Endothelial cell of umbilical vein (primary cell): ENCODE data around the gene ITPR2. TPM values are rescaled to one million over a fixed set of nuclear protein-coding genes. Genes with fewer than 3 reads are reported as not detected.
A peak's percentile ranks its signal among the peaks of the same experiment; 100 is the strongest.

Experiments
- BruUV-seq: library from RNA; stranded (reverse); fragments of 400-500 nt; replicated peaks from 2 replicates; lab custom pipeline; 2021; lab: Mats Ljungman, UMichigan
- CTCF ChIA-PET: fragments of 300-600, 350-600 bp; sonication (Branson Sonifier 250); formaldehyde crosslinking; loops from one replicate; lab custom pipeline; 2021; ENCODE audit warnings: antibody characterized with exemption, inconsistent platforms; lab: Charles Lee
- POLR2A ChIA-PET: fragments of 300-600, 350-600 bp; sonication (Branson Sonifier 250); formaldehyde crosslinking; loops from one replicate; lab custom pipeline; 2021; ENCODE audit warnings: antibody characterized with exemption, inconsistent platforms; lab: Charles Lee
- DNase-seq: peaks from one replicate; pipeline ENCODE4 v3.0.0-alpha.2; 2011; ENCODE audit warnings: low read depth, low spot score
- FAIRE-seq: peaks from 2 replicates; lab custom pipeline; 2011; peaks lifted over from hg19 to GRCh38; lab: Jason Lieb, UNC
- H2AFZ ChIP-seq: 2 replicates; pipeline ENCODE4 v1.6.0; 2012; ENCODE audit warnings: low read depth, low read length, control low read depth, inconsistent platforms
- H3K27ac ChIP-seq: 2 replicates; pipeline ENCODE4 v1.5.1; 2011; ENCODE audit warnings: low read depth, mild to moderate bottlenecking, control low read depth, low read length, moderate library complexity; ENCODE audit not compliant: insufficient read depth
- H3K27me3 ChIP-seq, 2 experiments: 2 replicates each; pipeline versions ENCODE4 v1.6.0 to v1.6.1; 2011; ENCODE audit warnings: low read length in 2 of 2, mixed read lengths in 1 of 2; ENCODE audit not compliant: control insufficient read depth in 2 of 2, insufficient read depth in 2 of 2
- H3K36me3 ChIP-seq, 2 experiments: 2 replicates in 1 of 2; 3 replicates in 1 of 2; pipeline ENCODE4 v1.5.1; 2011; ENCODE audit warnings: low read length in 2 of 2, mild to moderate bottlenecking in 1 of 2, moderate library complexity in 1 of 2; ENCODE audit not compliant: control insufficient read depth in 2 of 2, insufficient read depth in 2 of 2; ENCODE audit errors: extremely low read depth in 1 of 2
- H3K4me1 ChIP-seq: 3 replicates; pipeline ENCODE4 v1.5.1; 2011; ENCODE audit warnings: mild to moderate bottlenecking, low read length; ENCODE audit not compliant: control insufficient read depth, insufficient read depth; ENCODE audit errors: extremely low read depth
- H3K4me2 ChIP-seq: 2 replicates; pipeline ENCODE4 v1.6.1; 2011; ENCODE audit warnings: low read length, control low read depth, mixed read lengths; ENCODE audit not compliant: insufficient read depth
- H3K4me3 ChIP-seq, 3 experiments: fragments of 200-600 bp in 1 of 3; sonication (generic), shearing (Covaris generic) in 1 of 3; replicated peaks in 1 of 3; 2 replicates each; pipeline ENCODE4 v1.5.1; 2011 to 2016; ENCODE audit warnings: control low read depth in 3 of 3, low read length in 3 of 3, mild to moderate bottlenecking in 2 of 3, inconsistent platforms in 1 of 3, low read depth in 1 of 3, moderate library complexity in 1 of 3; ENCODE audit not compliant: insufficient read depth in 1 of 3
- H3K79me2 ChIP-seq: 2 replicates; pipeline ENCODE4 v1.6.0; 2012; ENCODE audit warnings: low read length, inconsistent platforms; ENCODE audit not compliant: control insufficient read depth, insufficient read depth
- H3K9ac ChIP-seq: replicated peaks from 2 replicates; pipeline ENCODE3; 2011; ENCODE audit warnings: low read length, control low read depth; ENCODE audit not compliant: insufficient read depth; ENCODE audit errors: extremely low read depth
- H3K9me1 ChIP-seq: replicated peaks from 3 replicates; pipeline ENCODE4 v1.6.0; 2011; ENCODE audit warnings: mild to moderate bottlenecking, low read length; ENCODE audit not compliant: control insufficient read depth, insufficient read depth; ENCODE audit errors: extremely low read depth
- H3K9me3 ChIP-seq: replicated peaks from 2 replicates; pipeline ENCODE4 v1.5.1; 2012; ENCODE audit warnings: low read length, inconsistent platforms; ENCODE audit not compliant: control insufficient read depth, insufficient read depth
- H4K20me1 ChIP-seq: replicated peaks from 2 replicates; pipeline ENCODE3; 2011; ENCODE audit warnings: mild to moderate bottlenecking, low read length; ENCODE audit not compliant: control insufficient read depth, insufficient read depth; ENCODE audit errors: extremely low read depth
- EZH2 ChIP-seq: IDR thresholded peaks from 2 replicates; pipeline ENCODE4 v1.6.1; 2012; ENCODE audit warnings: borderline replicate concordance, low read depth, mild to moderate bottlenecking, moderate library complexity, low read length, inconsistent platforms; ENCODE audit not compliant: severe bottlenecking
- FOS ChIP-seq: IDR thresholded peaks from 2 replicates; pipeline ENCODE4 v1.6.1; 2011; ENCODE audit warnings: mild to moderate bottlenecking, low read length, moderate library complexity, borderline replicate concordance; ENCODE audit not compliant: insufficient read depth
- GATA2 ChIP-seq: IDR thresholded peaks from 2 replicates; pipeline ENCODE4 v1.7.0; 2011; ENCODE audit warnings: low read depth, mild to moderate bottlenecking, moderate library complexity, mixed read lengths, low read length; ENCODE audit not compliant: insufficient read length, insufficient read depth
- JUN ChIP-seq: IDR thresholded peaks from 2 replicates; pipeline ENCODE4 v1.6.1; 2011; ENCODE audit warnings: borderline replicate concordance, low read depth; ENCODE audit not compliant: insufficient read length, insufficient read depth
- MYC ChIP-seq: IDR thresholded peaks from one replicate; pipeline ENCODE4 v1.6.1; 2011; ENCODE audit warnings: mild to moderate bottlenecking, low read depth, low read length
- POLR2A ChIP-seq: IDR thresholded peaks from 2 replicates; pipeline ENCODE4 v1.6.1; 2012; ENCODE audit warnings: low read depth, mild to moderate bottlenecking, control low read depth, low read length
- POLR2AphosphoS5 ChIP-seq: IDR thresholded peaks from 2 replicates; pipeline ENCODE4 v1.6.1; 2012; ENCODE audit warnings: low read depth, mild to moderate bottlenecking, control low read depth, low read length, moderate library complexity; ENCODE audit not compliant: insufficient read depth
- dilution Hi-C: fragments of 300-500 bp; cut with MboI; formaldehyde crosslinking; loops from one replicate; pipeline ENCODE4 v1.15.0; 2019; ENCODE audit warnings: low sequenced_read_pairs; ENCODE audit not compliant: extremely low pct_ligation_motif_present
- intact Hi-C: fragments of 100-400 bp; cut with micrococcal nuclease; formaldehyde crosslinking; loops from one replicate; pipeline ENCODE4 v1.10.0; 2022
- polyA plus RNA-seq, 4 experiments: library from polyadenylated mRNA; depleted of rRNA in 3 of 4; stranded (reverse) in 3 of 4; unstranded in 1 of 4; fragments of >200 nt; gene quantifications; 2 replicates each; pipeline versions ENCODE4 v1.2.1 to v1.2.3, GENCODE V29; 2011 to 2012; ENCODE audit warnings: missing spikeins in 1 of 4
- total RNA-seq: library from RNA; stranded (reverse); gene quantifications from 2 replicates; pipeline ENCODE4 v1.2.3, GENCODE V29; 2021
- TF ChIP-seq, protein P1 (sequence below): IDR thresholded peaks from 2 replicates; pipeline ENCODE4 v1.6.1; 2011; ENCODE audit not compliant: insufficient read depth, insufficient read length
- TF ChIP-seq, protein P2 (sequence below), 2 donors: IDR thresholded peaks; 1 replicate in 1 of 2; 2 replicates in 1 of 2; pipeline ENCODE4 v1.5.1; 2011; ENCODE audit warnings: low read length in 2 of 2, mild to moderate bottlenecking in 2 of 2, moderate library complexity in 2 of 2, control low read depth in 1 of 2, inconsistent platforms in 1 of 2, low read depth in 1 of 2; ENCODE audit not compliant: insufficient read depth in 1 of 2; ENCODE audit errors: extremely low read depth in 1 of 2

The ITPR2 gene
- total and polyA plus RNA-seq, 2 donors (not counting 3 experiments of a cell fraction or from before 2014, with no cell fraction given), result 16.2 to 86.8 TPM

DNA sequence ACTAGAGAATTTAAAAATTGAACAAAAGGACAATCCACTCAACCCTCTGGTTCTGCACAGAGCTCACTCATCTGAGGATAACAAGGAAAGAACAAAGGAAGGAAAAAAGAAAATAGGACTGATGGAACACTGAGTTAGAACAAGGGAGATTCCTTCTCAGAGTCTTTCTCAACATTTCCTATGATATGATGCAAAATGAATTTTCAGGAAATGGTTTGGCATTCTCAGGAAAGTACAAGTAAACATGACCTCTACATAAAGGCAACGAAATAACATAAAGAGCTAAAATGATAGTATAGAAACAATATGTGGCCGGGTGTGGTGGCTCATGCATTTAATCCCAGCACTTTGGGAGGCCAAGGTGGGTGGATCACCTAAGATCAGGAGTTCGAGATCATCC, 135.8 kb downstream of the ITPR2 start:
- Histone ChIP-seq H3K27me3 (no peaks in the 10 kb centered on the region), H4K20me1 (no peaks in the 10 kb centered on the region), H3K4me2 (peak overlapping the region; percentile 90), H3K9me3 (no peaks in the 10 kb centered on the region), H2AFZ (no peak overlapping the region), H3K36me3 (peaks cover 4 to 9% of the 10 kb centered on the region in 2 experiments), H3K4me3 (peak overlapping the region in 1 of 3 experiments; percentile 16), H3K79me2 (peaks cover 2% of the 10 kb centered on the region), H3K4me1 (peaks cover 48% of the 10 kb centered on the region), H3K9me1 (no peaks in the 10 kb centered on the region), H3K9ac (peak overlapping the region; percentile 95), H3K27ac (peak overlapping the region; percentile 100)
- POLR2A ChIA-PET, result interaction anchor here (0.6 to 2.0 kb wide), 3 partner anchors 18 to 829 kb away, joined by 4 to 8 read pairs (median 7); partner anchors contain the start of gene ITPR2
- TF ChIP-seq POLR2AphosphoS5 (peak; percentile 86), FOS (peak; percentile 32), MYC (no peak), JUN (peak; percentile 82), GATA2 (peak; percentile 28), EZH2 (no peak), POLR2A (no peak)
- TF ChIP-seq, protein P1, sequence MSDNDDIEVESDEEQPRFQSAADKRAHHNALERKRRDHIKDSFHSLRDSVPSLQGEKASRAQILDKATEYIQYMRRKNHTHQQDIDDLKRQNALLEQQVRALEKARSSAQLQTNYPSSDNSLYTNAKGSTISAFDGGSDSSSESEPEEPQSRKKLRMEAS, result no peak
- TF ChIP-seq, protein P2, sequence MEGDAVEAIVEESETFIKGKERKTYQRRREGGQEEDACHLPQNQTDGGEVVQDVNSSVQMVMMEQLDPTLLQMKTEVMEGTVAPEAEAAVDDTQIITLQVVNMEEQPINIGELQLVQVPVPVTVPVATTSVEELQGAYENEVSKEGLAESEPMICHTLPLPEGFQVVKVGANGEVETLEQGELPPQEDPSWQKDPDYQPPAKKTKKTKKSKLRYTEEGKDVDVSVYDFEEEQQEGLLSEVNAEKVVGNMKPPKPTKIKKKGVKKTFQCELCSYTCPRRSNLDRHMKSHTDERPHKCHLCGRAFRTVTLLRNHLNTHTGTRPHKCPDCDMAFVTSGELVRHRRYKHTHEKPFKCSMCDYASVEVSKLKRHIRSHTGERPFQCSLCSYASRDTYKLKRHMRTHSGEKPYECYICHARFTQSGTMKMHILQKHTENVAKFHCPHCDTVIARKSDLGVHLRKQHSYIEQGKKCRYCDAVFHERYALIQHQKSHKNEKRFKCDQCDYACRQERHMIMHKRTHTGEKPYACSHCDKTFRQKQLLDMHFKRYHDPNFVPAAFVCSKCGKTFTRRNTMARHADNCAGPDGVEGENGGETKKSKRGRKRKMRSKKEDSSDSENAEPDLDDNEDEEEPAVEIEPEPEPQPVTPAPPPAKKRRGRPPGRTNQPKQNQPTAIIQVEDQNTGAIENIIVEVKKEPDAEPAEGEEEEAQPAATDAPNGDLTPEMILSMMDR (IDR thresholded peaks at IDR 0.05; ENCODE audit: extremely low read depth in 1 of 2, insufficient read depth in 1 of 2, low read depth in 1 of 2, low read length in 2 of 2), result no peak
- CTCF ChIA-PET, result interaction anchor here (0.7 to 3.4 kb wide), 11 partner anchors 16 to 600 kb away, joined by 3 to 17 read pairs (median 4); partner anchors contain the start of gene ITPR2
- dilution Hi-C loops, result no loop called here
- FAIRE-seq (peak; percentile 69), DNase-seq (peak; percentile 85)
- intact Hi-C loops, result loop anchor here (1.0 to 10.0 kb wide), 4 partner anchors 18 to 422 kb away; no protein-coding TSS in a partner anchor
- no TSS peak for BruUV-seq
